EH (cell line): ENCODE measurements around the gene CD82.

Experiments used
- DNase-seq: peaks from one replicate; pipeline ENCODE4 v3.0.0-alpha.2; 2015; ENCODE audit warnings: low read depth

Gene CD82, protein sequence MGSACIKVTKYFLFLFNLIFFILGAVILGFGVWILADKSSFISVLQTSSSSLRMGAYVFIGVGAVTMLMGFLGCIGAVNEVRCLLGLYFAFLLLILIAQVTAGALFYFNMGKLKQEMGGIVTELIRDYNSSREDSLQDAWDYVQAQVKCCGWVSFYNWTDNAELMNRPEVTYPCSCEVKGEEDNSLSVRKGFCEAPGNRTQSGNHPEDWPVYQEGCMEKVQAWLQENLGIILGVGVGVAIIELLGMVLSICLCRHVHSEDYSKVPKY

DNA sequence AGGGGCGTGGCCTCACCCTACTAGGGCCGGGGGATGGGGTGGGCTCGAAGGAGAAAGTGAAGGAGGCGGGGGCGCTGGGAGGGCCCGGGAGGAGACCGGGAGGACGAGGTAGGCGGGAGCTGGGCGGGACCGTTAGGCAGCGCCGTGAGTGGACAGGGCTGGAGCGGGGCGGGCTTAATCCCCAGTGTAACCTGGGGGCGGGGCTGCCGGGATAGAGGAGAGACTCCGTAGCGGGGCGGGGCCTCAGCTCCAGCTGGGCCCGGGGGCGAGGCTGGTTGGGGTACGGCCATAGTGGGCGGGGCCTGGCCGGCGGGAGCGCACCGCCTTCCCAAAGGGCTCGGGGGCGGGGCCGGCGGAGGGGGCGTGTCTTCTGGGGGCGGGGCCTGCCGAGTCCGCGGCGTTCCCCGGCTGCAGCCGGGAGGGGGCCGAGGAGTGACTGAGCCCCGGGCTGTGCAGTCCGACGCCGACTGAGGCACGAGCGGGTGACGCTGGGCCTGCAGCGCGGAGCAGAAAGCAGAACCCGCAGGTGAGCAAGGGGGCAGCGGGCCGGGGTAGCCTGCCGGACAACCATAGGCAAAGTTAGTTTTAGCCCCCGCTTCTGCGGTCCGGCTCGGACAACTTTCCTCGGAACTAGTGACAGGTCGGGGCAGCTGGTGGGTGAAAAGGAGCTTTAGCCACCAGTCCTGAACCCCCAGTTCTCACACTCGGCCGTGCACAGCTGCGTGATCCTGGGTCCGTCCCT lies at the start of gene CD82:
Gene CD82, plus strand, starts transcription at position 453 of the 742 bp plus-strand sequence. CDS start 29,000 bp downstream, outside the sequence.
- peak; percentile 99 for DNase-seq

DNA sequence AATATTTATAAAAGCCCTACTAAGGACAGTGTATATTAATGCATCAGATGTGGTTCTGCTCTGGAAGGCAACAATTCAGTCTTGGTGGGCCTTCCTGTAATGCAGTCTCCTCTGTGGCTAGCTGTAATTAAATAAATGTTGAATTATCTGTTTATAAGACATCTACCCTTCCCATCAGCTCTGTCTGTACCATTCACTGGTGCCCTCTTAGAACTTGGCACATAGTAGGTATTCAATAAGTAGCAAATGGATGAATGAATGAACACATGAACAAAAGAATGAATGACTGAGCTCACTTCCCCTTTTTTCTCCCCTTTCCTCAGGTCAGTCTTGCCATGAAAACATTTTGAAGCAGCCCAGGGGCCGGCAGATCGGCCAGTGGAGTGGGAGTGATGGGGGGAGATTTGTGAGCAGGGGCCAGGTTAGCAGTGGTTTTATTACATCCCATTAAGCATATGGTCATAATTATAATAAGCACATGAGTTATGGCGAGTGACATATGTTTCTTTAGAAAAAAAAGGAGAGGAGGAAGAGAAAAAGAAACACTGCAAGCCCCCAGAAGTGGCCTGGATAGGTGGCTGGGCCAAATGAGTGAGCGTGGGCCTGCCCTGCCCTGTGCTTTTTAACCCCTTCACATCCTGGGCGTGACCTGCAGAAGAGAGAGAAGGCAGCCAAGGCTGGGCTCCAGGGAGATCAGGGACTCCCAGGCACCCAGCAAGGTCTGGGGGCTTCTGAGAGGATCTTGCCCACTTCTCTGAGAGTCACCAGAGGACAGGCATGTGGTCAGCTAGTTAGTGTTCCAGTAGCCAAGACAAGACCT lies 48.6 kb upstream of the CD82 start:
- no peak for DNase-seq

DNA sequence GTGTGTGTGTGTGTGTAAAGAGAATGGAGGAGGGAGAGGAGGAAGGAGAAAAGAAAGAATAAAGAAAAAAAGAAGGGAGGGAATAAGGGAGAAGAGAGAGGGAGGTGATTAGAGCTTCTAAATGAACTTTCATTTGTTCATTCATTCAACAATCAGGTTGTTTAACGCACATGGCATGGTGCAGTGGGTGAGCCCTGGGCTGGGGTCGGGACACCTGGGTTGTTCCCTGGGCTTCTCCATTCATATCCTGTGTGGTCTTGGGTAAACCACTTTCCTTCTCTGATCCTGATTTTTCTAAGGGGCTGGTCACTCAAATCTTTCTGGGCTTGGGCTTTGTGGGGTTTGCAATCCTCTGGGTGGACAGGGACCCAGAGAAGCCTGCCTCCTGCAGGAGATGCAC lies 47.9 kb upstream of the CD82 start:
- no peak for DNase-seq

DNA sequence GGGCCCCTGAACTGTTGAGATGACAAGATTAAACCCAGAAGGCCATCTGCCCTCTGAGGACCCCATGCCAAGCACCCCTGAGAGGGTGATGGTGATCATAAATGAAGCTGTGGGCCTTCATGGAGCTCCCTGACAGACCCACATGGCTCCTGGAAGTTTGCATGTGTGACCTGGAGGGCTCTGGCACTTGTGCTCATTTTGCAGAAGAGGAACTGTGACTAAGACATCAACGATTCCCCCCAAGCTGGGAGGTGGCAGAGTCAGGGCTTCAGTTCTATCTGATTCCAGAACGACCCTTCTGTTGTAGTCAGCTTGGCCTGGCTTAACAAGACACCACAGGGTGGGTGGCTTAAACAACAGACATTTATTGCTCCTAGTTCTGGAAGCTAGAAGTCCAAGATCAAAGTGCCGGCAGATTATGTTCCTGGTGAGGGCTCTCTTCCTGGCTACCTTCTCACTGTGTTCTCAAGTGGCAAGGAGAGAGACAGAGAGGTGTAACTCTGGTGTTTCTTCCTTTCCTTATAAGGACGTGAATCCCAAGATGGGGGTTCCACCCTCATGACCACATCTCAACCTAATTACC lies 46.4 kb upstream of the CD82 start:
- DNase-seq = no peak

DNA sequence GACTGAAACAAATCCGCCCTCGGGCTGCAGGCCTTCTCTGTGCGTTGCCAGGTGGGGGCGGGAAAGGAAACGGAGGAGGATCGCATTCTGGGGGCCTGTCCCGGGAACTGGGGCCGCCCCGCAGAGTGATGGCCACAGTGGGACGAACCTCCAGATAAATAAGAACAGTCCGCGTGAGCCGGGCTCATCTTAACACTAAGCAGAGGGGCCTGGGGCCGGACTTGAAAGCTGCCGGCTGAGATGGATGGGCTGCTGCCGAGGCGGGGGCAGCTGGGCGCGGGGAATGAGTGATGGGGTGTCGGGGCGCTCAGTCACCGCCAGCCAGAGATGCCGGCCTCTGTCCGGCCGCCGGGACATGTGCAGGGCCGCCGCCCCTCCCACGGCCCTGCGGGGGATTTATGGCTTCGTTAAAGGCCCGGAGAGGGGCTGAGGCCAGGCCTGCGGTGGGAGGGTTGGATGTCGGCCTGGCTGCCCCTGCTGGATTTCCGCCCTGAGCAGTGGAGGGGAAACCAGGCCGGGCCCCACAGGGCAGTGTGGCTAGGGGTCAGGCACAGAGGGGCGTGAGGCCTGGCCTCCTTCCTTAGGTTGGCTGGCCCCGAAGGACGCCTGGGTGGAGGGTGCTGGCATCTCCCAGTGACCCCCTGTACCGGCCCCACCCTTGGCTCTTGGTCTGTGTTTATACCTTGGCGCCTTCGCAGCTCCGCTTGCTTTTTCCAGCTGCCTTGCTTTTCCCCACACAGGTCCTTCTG lies 45.3 kb upstream of the CD82 start:
- no peak for DNase-seq

DNA sequence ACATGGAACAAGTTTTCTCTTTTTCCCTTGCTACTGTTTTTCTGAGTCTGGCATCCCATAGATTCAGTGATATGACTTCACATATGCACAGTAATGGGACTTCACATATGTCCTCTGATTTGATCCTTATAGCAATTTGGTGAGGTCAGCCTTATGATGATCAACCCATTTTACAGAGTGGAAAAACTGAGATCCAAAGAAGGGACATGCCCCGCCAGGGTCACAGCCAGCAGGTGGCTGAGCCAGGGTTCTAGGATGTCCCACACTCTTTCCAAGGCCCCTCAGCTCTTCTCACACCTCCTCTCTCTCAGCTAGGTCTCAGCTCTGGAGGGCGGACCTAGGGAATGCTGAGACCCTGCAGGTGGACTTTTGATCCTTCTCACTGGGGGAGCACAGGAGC lies 44.3 kb upstream of the CD82 start:
- DNase-seq = no peak

DNA sequence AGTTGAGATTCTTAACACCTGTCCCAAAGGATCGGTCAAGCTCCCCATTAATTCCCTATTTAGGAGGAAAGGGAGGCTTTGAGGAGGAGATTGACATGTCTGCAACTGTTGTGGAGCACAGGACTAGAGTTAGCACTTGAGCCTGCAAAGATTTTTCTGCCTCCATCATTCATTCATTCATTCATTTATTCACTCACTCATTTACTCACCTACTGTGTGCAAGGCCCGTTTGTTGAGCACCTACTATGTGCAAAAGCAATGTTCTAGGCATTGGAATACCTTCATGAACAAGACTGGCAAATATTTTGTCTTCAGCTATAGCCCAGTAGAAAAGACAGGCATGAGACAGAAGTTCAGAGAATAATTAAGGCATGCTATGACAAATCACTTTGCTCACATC lies 43.2 kb upstream of the CD82 start:
- no peak for DNase-seq

DNA sequence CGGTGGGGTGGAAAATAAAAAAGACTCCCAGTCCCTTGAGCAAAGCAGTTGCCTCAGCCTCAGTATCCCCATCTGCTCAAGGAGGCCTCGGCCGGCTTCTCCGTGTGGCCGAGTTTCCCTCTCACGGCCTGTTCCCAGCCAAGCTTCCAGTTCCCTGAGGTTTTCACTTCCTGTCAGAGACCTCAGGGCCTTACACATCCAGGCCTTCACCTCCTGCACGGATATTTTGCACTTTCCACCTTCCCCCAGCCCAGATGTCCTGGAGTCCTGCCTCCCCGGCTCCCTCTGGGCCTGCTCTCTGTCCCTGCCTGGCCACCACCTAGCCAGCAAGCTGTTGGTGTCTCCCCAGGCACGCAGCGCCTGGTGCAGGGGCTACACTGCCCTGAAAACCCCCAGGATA lies 41.1 kb upstream of the CD82 start:
- no peak for DNase-seq

DNA sequence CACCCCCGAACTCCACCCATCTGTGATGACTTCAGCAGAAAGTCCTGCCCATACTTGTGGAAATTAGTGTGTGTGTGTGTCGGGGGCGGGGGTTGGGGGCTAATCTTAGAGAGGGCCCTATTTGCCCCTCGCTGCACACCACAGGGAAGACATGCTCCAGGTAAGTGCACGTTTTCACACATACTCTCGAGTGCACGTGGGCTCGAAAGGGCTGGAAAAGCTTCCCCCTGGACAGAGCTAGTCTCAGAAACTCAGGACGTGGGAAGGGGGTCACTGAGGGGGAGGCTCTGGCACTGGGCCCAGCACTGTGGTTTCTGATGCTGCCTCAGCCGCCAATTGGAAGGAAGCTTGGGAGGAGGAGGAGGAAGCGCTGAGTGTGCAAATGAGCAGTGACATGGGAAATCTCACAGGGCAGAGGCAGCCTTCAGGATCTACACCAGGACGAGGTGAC lies 40.7 kb upstream of the CD82 start:
- DNase-seq = no peak

DNA sequence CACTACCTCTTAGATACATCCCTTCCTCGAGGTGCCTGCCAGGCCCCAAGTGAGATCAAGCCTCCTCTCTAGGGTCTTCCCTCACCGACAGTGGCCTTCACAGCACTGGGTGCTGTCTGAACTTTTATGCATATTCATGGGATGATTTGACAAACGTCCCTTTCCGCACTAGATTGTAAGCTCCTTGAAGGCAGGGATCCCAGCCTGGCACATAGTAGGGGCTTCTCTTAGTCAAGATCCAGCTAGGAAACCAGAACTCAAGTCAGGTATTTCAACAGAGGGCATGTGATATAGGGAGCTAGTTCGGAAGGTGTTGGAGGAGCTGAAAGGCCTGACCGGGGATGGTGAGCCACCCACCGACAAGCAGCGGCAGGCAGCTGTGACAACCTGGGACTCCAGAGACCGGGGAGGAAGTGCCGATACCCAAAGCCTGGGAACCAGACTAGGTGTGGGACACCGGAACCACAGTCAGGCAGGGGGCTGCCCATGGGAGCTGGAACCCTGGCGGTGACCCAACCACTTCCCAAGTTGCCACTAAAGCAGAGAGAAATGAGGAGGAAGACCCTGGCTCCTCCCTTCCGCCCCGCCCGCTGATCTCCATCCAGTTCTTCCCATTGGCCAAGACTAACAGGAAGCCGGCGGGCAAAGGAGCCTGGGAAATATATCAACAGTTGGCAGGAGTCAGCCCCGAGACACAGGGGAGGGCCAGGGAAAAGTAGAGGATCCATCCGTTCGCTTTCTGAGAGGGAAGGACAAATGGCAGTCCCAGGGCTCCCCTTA lies 39.8 kb upstream of the CD82 start:
- no peak for DNase-seq

DNA sequence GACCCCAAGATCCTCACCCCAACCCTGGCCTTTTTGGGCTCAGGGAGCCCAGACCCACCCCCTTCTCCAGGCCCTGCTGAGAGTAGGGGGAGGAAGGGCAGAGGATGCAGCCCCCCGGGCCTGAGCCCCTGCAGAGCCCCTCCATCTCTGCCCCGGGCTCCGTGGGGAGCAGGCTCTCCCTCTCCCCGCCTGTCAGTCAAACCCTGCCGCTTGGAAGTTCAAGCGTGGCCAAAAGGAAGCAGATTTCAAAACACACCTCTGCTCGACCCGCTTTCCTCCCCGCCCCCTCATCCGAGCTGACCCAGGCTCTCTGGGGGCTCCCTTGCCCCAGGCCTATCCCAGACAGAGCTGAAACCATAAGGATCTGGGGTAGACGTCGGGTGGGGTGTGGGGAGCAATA lies 39.0 kb upstream of the CD82 start:
- no peak for DNase-seq

DNA sequence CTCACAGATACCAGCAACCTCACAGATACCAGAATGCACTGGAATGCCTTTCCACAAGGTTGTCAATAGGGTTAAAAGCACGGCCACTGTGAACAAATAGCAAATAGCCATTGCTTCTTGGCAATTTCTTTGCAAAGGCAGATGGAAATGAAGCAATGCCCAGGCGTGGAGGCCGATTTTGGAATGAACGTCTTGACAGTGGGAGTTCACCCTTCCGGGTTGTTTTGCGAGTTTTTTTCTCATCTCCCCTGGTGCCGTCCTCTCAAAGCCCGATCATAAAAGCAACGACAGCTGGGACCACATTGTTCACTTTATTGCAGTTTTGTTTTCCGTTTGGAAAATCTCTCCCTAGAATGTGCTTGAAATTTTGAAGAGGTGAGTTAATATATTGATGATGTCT lies 38.0 kb upstream of the CD82 start:
- DNase-seq = no peak

DNA sequence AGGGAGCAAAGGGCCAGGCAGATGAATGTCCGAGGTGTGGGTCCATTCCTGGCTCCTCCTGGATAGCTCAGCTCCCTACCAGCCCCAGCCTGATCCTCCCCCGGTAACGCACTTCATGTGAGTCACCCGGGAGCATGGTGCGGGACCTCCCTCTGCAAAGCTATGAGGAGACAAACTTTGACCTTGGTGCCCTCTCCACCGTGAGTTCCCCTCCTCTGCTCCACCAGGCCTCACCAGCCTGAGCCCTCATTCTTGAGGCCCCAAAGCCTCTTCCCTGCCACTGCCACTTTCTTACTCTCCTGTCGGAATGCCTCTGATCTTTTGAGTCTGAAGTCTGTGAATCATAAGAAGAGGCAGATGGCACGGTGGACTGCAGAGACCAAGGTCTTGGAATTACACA lies 37.4 kb upstream of the CD82 start:
- DNase-seq = peak; percentile 15

DNA sequence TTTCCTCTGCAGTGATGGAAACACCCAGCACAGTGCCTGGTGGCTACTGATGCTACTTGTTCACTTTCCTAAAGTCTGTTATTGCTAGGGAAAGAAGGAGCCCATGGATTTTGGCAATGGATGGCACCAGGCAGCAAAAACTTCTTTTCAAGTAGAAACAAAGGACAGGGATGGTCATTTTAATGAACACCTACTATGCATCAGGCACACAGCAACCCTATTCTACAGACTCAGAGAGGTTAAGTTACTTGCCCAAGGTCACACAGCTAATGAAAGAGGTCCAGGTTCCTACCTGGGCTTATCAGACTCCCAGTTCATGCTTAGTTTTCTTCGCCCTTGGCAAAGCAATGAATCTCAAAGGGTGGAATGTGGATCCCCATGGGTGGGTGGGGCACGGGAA lies 36.9 kb upstream of the CD82 start:
- no peak for DNase-seq

DNA sequence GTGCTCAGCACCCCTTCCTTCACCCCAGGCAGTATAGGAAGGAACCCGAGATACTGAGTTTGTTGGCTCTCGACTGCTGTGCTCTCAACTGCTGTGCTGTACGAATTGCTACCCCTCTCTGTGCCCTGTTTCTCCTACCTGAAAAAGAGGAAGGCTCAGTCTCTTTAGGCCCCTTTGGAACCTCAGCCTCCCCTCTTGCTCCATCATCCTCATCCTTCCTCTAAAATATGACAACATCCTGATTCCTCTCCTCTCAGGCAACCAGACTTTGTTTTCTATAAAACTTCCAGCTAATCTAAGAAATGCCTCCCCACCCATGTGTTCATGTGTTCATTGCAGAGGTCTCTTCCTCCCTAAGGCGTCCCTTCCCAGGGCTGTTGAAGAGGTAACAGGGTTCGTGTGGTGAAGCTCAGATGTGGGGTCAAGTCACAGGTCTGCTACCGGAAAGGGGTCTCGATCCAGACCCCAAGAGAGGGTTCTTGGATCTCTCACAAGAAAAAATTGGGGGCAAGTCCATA lies 35.5 kb upstream of the CD82 start:
- DNase-seq = no peak

DNA sequence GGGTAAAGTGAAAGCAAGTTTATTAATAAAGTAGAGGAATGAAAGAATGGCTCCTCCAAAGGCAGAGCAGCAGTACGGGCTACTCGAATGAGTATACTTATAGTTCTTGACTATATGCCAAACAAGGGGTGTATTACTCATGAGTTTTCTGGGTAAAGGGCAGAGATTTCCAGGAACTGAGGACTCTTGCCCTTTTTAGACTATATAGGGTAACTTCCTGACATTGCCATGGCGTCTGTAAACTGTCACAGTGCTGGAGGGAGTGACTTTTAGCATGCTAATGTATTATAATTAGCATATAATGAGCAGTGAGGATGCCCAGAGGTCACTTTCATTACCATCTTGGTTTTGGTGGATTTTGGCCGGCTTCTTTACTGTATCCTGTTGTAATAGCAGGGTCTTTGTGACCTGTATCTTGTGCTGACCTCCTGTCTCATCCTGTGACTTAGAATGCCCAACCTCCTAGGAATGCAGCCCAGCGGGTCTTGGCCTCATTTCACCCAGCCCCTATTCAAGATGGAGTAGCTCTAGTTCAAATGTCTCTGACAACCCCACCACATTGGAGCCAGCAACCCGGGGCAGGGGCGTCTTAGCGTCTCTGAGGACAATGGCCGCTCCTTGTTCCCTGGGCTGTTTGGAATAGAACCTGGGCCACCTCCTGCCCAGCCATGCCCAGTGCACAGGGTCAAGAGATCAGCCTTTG lies 34.9 kb upstream of the CD82 start:
- DNase-seq = peak; percentile 36

DNA sequence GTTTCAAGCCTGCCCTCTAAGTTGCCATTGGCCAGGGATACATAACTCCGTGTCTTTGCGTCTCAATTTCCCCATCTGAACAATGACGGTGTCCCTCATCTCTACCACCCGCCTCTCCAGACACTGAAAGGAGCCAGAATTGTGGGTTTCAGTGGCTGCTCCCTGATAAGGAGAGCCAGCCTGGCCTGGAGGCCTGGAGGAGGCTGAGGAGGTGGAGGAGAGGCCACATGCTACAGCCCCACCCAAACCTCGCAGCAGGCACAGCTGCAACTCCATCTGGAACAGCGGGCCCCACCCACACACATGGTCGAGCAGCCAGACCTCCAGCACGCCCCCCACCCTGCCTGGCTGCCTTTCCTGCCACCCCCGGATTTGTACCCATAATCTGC lies 34.4 kb upstream of the CD82 start:
- DNase-seq = no peak

DNA sequence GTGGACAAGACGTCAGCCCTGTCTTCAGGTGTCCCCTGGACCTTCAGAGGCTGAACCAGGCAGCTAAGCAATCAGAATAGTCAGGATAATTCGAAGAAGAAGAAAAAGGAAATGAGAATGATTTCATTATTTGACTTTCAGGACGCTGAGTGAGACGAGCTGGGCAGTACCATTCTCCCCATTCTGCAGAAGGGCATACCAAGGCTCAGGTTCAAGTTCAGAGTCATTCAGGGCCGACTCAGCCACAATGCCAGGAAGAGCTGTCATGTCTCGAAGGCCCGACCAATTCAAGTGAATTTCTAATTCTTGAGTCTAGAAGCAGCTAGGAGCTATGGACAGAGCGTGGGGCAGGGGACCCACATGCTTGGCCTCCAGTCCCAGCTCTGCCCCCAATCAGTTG lies 33.8 kb upstream of the CD82 start:
- no peak for DNase-seq

DNA sequence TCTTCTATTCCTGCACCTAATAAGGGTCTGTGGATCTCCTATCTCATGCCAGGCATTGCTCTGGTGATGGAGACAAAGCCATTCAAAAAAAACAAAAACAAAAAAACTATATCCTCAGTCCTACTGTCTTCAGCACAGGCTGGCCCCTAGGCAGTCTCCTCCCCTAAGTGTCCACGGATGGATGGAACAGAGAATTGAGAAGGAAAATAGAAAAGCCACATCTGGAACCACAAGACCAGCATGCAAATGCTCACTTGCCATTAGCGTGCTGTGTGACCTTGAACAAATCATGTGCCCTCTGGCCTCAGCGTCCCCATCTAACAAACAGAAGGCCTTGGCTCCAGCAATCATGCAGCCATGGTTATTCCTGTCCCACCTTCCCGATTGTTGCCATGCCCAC lies 32.7 kb upstream of the CD82 start:
- no peak for DNase-seq
